ENCODE data around the gene TNS3.

The TNS3 gene

GRCh38 chr7:47318395-47319182, 263.3 kb downstream of the TNS3 start:
- no peaks in the 10 kb centered on the region for H3K36me3 ChIP-seq
- DNase-seq, result no peak
- H3K9me3 ChIP-seq (ENCODE audit: severe bottlenecking), result no peaks in the 10 kb centered on the region
- H3K27me3 ChIP-seq (ENCODE audit: insufficient read depth, low read depth, severe bottlenecking), result no peaks in the 10 kb centered on the region
- H3K4me3 ChIP-seq (ENCODE audit: low read depth, low read length), result no peak overlapping the region
- no peak overlapping the region for H3K27ac ChIP-seq
- TF ChIP-seq CTCF (IDR thresholded peaks at IDR 0.05; ENCODE audit: low read depth, low read length), result no peak

DNA sequence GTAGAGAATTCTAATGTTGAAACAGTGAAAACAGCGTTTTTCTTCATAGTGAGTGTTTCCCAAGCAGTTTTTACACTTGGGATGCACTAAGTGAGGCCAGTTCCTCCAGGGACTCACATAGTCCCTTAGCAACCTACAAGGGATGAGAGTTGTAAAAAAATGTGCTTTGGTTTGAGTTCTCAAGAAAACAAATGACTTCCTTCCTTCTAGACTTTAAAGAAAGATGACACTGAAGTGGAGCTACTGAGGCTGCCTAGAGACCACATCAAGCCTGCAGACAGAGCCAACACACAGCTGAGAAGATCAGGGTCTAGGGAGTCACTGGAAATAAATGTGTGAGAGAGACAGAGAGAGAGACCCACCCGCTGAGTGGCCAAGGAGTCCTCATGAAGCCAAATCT, 264.4 kb downstream of the TNS3 start:
- H3K4me3 ChIP-seq (ENCODE audit: low read depth, low read length), result no peak overlapping the region
- no peak for DNase-seq
- no peaks in the 10 kb centered on the region for H3K27me3 ChIP-seq (ENCODE audit: insufficient read depth, low read depth, severe bottlenecking)
- H3K27ac ChIP-seq, result no peak overlapping the region
- no peaks in the 10 kb centered on the region for H3K36me3 ChIP-seq
- no peaks in the 10 kb centered on the region for H3K9me3 ChIP-seq (ENCODE audit: severe bottlenecking)
- TF ChIP-seq CTCF (IDR thresholded peaks at IDR 0.05; ENCODE audit: low read depth, low read length), result no peak

- H3K27ac ChIP-seq, result no peak overlapping the region
- H3K27me3 ChIP-seq (ENCODE audit: insufficient read depth, low read depth, severe bottlenecking), result no peaks in the 10 kb centered on the region
- no peak for DNase-seq
- H3K4me3 ChIP-seq (ENCODE audit: low read depth, low read length), result no peak overlapping the region
- no peak for TF ChIP-seq CTCF (IDR thresholded peaks at IDR 0.05; ENCODE audit: low read depth, low read length)
- H3K9me3 ChIP-seq (ENCODE audit: severe bottlenecking), result no peaks in the 10 kb centered on the region
- no peaks in the 10 kb centered on the region for H3K36me3 ChIP-seq
Measured at GRCh38 chr7:47314728-47315607, 266.9 kb downstream of the TNS3 start.

GRCh38 chr7:47314248-47314647, 267.7 kb downstream of the TNS3 start:
- no peaks in the 10 kb centered on the region for H3K9me3 ChIP-seq (ENCODE audit: severe bottlenecking)
- H3K27ac ChIP-seq, result no peak overlapping the region
- DNase-seq, result no peak
- no peak for TF ChIP-seq CTCF (IDR thresholded peaks at IDR 0.05; ENCODE audit: low read depth, low read length)
- H3K4me3 ChIP-seq (ENCODE audit: low read depth, low read length), result no peak overlapping the region
- H3K27me3 ChIP-seq (ENCODE audit: insufficient read depth, low read depth, severe bottlenecking), result no peaks in the 10 kb centered on the region
- H3K36me3 ChIP-seq, result no peaks in the 10 kb centered on the region

DNA sequence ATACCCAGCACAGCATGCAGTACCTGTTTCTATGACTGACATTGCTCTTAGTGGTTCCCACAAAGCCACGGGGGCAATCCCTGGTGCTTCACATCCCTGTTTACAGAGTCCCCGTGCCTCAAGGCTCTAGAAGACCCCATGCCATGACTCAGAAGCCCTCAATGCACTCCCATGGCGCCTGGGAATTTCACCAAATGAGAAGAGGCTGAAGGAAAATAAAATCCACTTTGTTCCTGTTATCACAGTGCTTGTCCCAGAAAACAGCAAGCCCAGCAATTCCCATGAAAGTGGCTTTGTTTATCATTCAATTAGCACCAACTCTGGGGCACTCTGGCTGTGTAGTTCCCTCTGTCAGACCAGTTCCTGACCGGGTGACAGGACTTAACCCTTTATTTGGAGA, 268.3 kb downstream of the TNS3 start:
- Histone ChIP-seq H3K27ac (no peak overlapping the region), H3K4me3 (ENCODE audit: low read depth, low read length) (no peak overlapping the region), H3K9me3 (ENCODE audit: severe bottlenecking) (no peaks in the 10 kb centered on the region), H3K27me3 (ENCODE audit: insufficient read depth, low read depth, severe bottlenecking) (no peaks in the 10 kb centered on the region), H3K36me3 (no peaks in the 10 kb centered on the region)
- DNase-seq, result no peak
- no peak for TF ChIP-seq CTCF (IDR thresholded peaks at IDR 0.05; ENCODE audit: low read depth, low read length)
